ENCODE results near the gene TMEM33. TPM values are rescaled to one million over a fixed set of nuclear protein-coding genes. Genes with fewer than 3 reads are reported as not detected.

Gene TMEM33
- total RNA-seq, 1 experiment from 2014 or later: 48.1 TPM

GRCh38 chr4:41977709-41978108 is 42.5 kb downstream of the TMEM33 start:
- no peak overlapping the region for H3K27ac ChIP-seq (ENCODE audit: low read length)
- POLR2A ChIA-PET: no interaction called here
- TF ChIP-seq CTCF (IDR thresholded peaks at IDR 0.05) (no peak), REST (IDR thresholded peaks at IDR 0.05; ENCODE audit: insufficient read depth in 1 of 2, low read depth in 2 of 2, low read length in 1 of 2) (no peak), TCF7L2 (IDR thresholded peaks at IDR 0.05; ENCODE audit: low read depth, low read length) (no peak), SIN3A (IDR thresholded peaks at IDR 0.05; ENCODE audit: borderline replicate concordance, insufficient read depth, low read depth, low read length) (no peak), POLR2AphosphoS5 (IDR thresholded peaks at IDR 0.05; ENCODE audit: low read depth, low read length) (no peak)
- H3K27me3 ChIP-seq (ENCODE audit: control insufficient read depth, insufficient read depth, low read length): no peaks in the 10 kb centered on the region
- no peaks in the 10 kb centered on the region for H3K36me3 ChIP-seq (ENCODE audit: control insufficient read depth, insufficient read depth, low read length)
- CTCF ChIA-PET: no interaction called here
- ATAC-seq: no peak
- no peaks in the 10 kb centered on the region for H3K9me3 ChIP-seq (ENCODE audit: control insufficient read depth, insufficient read depth, low read depth, low read length)
- H3K4me1 ChIP-seq (ENCODE audit: control insufficient read depth, insufficient read depth, low read length): no peaks in the 10 kb centered on the region
- intact Hi-C loops (cut with micrococcal nuclease; ENCODE audit: unreplicated experiment): no loop called here
- no peak overlapping the region for H3K4me3 ChIP-seq (ENCODE audit: low read depth in 2 of 2, low read length in 2 of 2)
- DNase-seq (ENCODE audit: low read depth, low spot score): no peak
- in situ Hi-C loops (cut with HindIII; ENCODE audit: low pct_unique_long_range_greater_than_20kb, low sequenced_read_pairs): no loop called here
- no TSS peak for BruUV-seq (replicated peaks)

- Histone ChIP-seq H3K27ac (ENCODE audit: low read length) (no peak within 1 kb of the TSS), H3K4me1 (ENCODE audit: control insufficient read depth, insufficient read depth, low read length) (no peaks in the 10 kb centered on the region), H3K27me3 (ENCODE audit: control insufficient read depth, insufficient read depth, low read length) (no peaks in the 10 kb centered on the region), H3K36me3 (ENCODE audit: control insufficient read depth, insufficient read depth, low read length) (no peaks in the 10 kb centered on the region), H3K9me3 (ENCODE audit: control insufficient read depth, insufficient read depth, low read depth, low read length) (no peaks in the 10 kb centered on the region), H3K4me3 (ENCODE audit: low read depth in 2 of 2, low read length in 2 of 2) (no peak within 1 kb of the TSS)
- TF ChIP-seq CTCF (IDR thresholded peaks at IDR 0.05) (no peak), SIN3A (IDR thresholded peaks at IDR 0.05; ENCODE audit: borderline replicate concordance, insufficient read depth, low read depth, low read length) (no peak), POLR2AphosphoS5 (IDR thresholded peaks at IDR 0.05; ENCODE audit: low read depth, low read length) (no peak), TCF7L2 (IDR thresholded peaks at IDR 0.05; ENCODE audit: low read depth, low read length) (no peak), REST (IDR thresholded peaks at IDR 0.05; ENCODE audit: insufficient read depth in 1 of 2, low read depth in 2 of 2, low read length in 1 of 2) (no peak)
- no peak for DNase-seq (ENCODE audit: low read depth, low spot score)
- ChIA-PET POLR2A (no interaction called here), CTCF (no interaction called here)
- in situ Hi-C loops (cut with HindIII; ENCODE audit: low pct_unique_long_range_greater_than_20kb, low sequenced_read_pairs) (no loop called here), intact Hi-C loops (cut with micrococcal nuclease; ENCODE audit: unreplicated experiment) (no loop called here)
- no peak for ATAC-seq
- no TSS peak for BruUV-seq (replicated peaks)
Measured at GRCh38 chr4:41981456-41981855, 46.2 kb downstream of the TMEM33 start, which contains the start of gene DCAF4L1. Gene DCAF4L1 (plus strand): TSS chr4:41981756. CDS start chr4:41981793, 37 bp downstream.

All from Panc1 (cell line).